ENCODE data around the gene GABBR2. TPM values are rescaled to one million over a fixed set of nuclear protein-coding genes. Genes with fewer than 3 reads are reported as not detected.

The GABBR2 gene
- total and polyA plus RNA-seq, 2 of the 8 experiments (the other 6 are each of a cell fraction or from before 2014, with no cell fraction given): 0.50 to 1.2 TPM

DNA sequence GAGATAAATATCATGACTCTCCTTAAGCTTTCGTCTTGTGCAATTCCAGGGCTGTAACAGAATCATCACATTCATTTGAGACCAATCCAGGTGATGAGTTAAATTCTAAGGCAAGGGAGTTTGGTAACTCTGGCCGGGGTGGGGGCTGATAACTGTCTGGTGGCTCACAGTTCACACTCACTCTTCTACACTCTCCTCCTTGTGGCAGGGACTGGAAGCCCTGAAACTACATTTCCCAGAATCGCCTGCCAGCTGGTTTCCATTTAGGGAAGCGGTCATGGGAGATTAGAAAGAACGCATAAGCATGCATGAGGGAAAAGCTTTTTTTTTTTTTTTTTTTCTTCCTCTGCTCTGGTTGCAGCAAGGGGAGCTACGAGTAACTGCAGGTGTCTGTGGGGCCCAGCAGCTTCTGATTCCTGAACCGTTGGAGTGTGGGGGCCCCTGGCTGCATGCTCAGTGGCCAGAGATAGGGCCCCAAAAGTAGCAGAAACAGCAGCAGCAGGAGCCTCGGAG is 298.5 kb downstream of the GABBR2 start:
- Histone ChIP-seq H3K9me3 (ENCODE audit: insufficient read depth in 2 of 2, low read depth in 1 of 2, low read length in 1 of 2) (no peaks in the 10 kb centered on the region), H3K4ac (replicated peaks; ENCODE audit: insufficient read length, low read depth, low read length) (no peak overlapping the region), H3K4me1 (replicated peaks in 1 of 4; ENCODE audit: control insufficient read depth in 3 of 4, insufficient read depth in 4 of 4, low read length in 3 of 4) (peaks cover 0 to 7% (median 4%) of the 10 kb centered on the region in 4 experiments; a peak in 5 of 7 replicates), H2BK20ac (ENCODE audit: low read length) (no peak overlapping the region), H3K79me1 (ENCODE audit: low read depth, low read length) (no peaks in the 10 kb centered on the region), H2AFZ (ENCODE audit: low read length) (peak overlapping the region; percentile 67), H3K36me3 (ENCODE audit: control insufficient read depth in 2 of 4, insufficient read depth in 4 of 4, low read length in 3 of 4) (no peaks in the 10 kb centered on the region), H2BK120ac (replicated peaks; ENCODE audit: low read depth, low read length) (no peak overlapping the region), H3K9ac (replicated peaks in 1 of 4; ENCODE audit: extremely low read depth in 1 of 4, low read depth in 3 of 4, low read length in 3 of 4) (no peak overlapping the region), H3K4me2 (ENCODE audit: insufficient read depth in 1 of 2, low read depth in 2 of 2, low read length in 2 of 2) (0 out of 4 replicates have a peak overlapping the region, but pooled peaks of 1 of the 2 experiments have one; percentile 27), H2BK5ac (ENCODE audit: low read depth, low read length) (no peak overlapping the region), H3K18ac (ENCODE audit: extremely low read depth, low read length) (no peak overlapping the region), H2BK12ac (ENCODE audit: low read depth, low read length) (no peak overlapping the region), H3K4me3 (ENCODE audit: extremely low read depth in 1 of 4, insufficient read depth in 2 of 4, low read depth in 3 of 4, low read length in 4 of 4) (no peak overlapping the region; a peak in 1 of 8 replicates), H3K23me2 (ENCODE audit: low read depth, low read length) (no peaks in the 10 kb centered on the region), H2AK5ac (ENCODE audit: low read depth, low read length) (no peak overlapping the region), H4K8ac (ENCODE audit: extremely low read depth, insufficient read depth, low read length) (no peak overlapping the region), H3K27ac (ENCODE audit: low read depth, low read length) (no peak overlapping the region), H4K20me1 (replicated peaks in 1 of 2; ENCODE audit: control insufficient read depth in 1 of 2, insufficient read depth in 2 of 2, low read length in 2 of 2) (no peaks in the 10 kb centered on the region), H4K91ac (replicated peaks; ENCODE audit: insufficient read length, low read length) (no peak overlapping the region), H3K23ac (ENCODE audit: insufficient read length) (no peak overlapping the region), H3K56ac (replicated peaks; ENCODE audit: insufficient read length, low read depth, low read length) (no peak overlapping the region), H3K14ac (ENCODE audit: insufficient read length) (no peak overlapping the region), H3K79me2 (ENCODE audit: control insufficient read depth in 1 of 2, insufficient read depth in 2 of 2, low read length in 2 of 2) (no peaks in the 10 kb centered on the region), H2BK15ac (ENCODE audit: low read length) (no peak overlapping the region), H3K27me3 (replicated peaks in 1 of 4; ENCODE audit: control insufficient read depth in 3 of 4, extremely low read depth in 1 of 4, insufficient read depth in 3 of 4, low read length in 3 of 4) (no peaks in the 10 kb centered on the region), H4K5ac (ENCODE audit: insufficient read length, low read depth, low read length) (no peak overlapping the region)
- FAIRE-seq (peak; percentile 73), DNase-seq (ENCODE audit: low read depth in 1 of 2, low spot score in 2 of 2) (peak in 1 of 2 experiments; percentile 38)
- CTCF ChIA-PET (ENCODE audit: partially characterized antibody): interaction anchor here (0.6 to 1.8 kb wide), 15 partner anchors 8 to 1104 kb away, joined by 3 to 9 read pairs (median 3); no protein-coding TSS in a partner anchor
- 45% methylated on average over 8 of the region's 8 CpGs; no CpG with 5 or more reads in 1 of the 2 experiments for WGBS, 2 experiments (ENCODE audit: extremely low coverage in 1 of 2, insufficient coverage in 1 of 2, insufficient read length in 1 of 2, insufficient replicate concordance in 2 of 2, low coverage in 1 of 2, low lambda C conversion rate in 2 of 2, missing lambda C conversion rate in 1 of 2)
- POLR2A ChIA-PET (ENCODE audit: partially characterized antibody): no interaction called here
- no peak for TF ChIP-seq SP4 (IDR thresholded peaks at IDR 0.05; ENCODE audit: low read length)
- TF ChIP-seq, protein P1, sequence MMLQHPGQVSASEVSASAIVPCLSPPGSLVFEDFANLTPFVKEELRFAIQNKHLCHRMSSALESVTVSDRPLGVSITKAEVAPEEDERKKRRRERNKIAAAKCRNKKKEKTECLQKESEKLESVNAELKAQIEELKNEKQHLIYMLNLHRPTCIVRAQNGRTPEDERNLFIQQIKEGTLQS (IDR thresholded peaks at IDR 0.05; ENCODE audit: insufficient read depth, low read depth, low read length): no peak
- TF ChIP-seq KDM5A (IDR thresholded peaks at IDR 0.05; ENCODE audit: low read length): no peak
- TF ChIP-seq HDAC6 (IDR thresholded peaks at IDR 0.05; ENCODE audit: low read depth, low read length): no peak
- TF ChIP-seq, protein P2, sequence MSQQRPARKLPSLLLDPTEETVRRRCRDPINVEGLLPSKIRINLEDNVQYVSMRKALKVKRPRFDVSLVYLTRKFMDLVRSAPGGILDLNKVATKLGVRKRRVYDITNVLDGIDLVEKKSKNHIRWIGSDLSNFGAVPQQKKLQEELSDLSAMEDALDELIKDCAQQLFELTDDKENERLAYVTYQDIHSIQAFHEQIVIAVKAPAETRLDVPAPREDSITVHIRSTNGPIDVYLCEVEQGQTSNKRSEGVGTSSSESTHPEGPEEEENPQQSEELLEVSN (IDR thresholded peaks at IDR 0.05): 0 out of 2 replicates have a peak, but pooled peaks have one; percentile 30

Measured in H1 (cell line).